WTC11 (cell line): ENCODE results near the gene CPSF4. TPM values are rescaled to one million over a fixed set of nuclear protein-coding genes. Genes with fewer than 3 reads are reported as not detected.
A peak's percentile ranks its signal among the peaks of the same experiment; 100 is the strongest.

Experiments used
- ATAC-seq: fragments of 200-7000 bp; cut with Tn5 transposase; 2 replicates; pipeline ENCODE4 v1.10.0; 2021; ENCODE audit warnings: mild to moderate bottlenecking, moderate library complexity
- CTCF ChIA-PET: fragments of 300-600 bp; sonication (Branson Sonifier 250); formaldehyde crosslinking; loops from one replicate; lab custom pipeline; 2021; ENCODE audit warnings: antibody characterized with exemption; lab: Charles Lee
- POLR2A ChIA-PET: fragments of 350-600 bp; sonication (Branson Sonifier 250); formaldehyde crosslinking; loops from one replicate; lab custom pipeline; 2021; ENCODE audit warnings: antibody characterized with exemption; lab: Charles Lee
- DNase-seq: peaks from one replicate; pipeline ENCODE4 v3.0.0; 2021; ENCODE audit warnings: low spot score
- H3K27ac Mint-ChIP-seq: 2 replicates; pipeline ENCODE4 v1.8.0; 2021; ENCODE audit warnings: mixed read lengths
- H3K27me3 Mint-ChIP-seq: 2 replicates; pipeline ENCODE4 v1.8.0; 2021; ENCODE audit warnings: low read depth, mild to moderate bottlenecking, moderate library complexity, mixed read lengths
- H3K36me3 Mint-ChIP-seq: 2 replicates; pipeline ENCODE4 v1.8.0; 2021; ENCODE audit warnings: mixed read lengths
- H3K4me1 Mint-ChIP-seq: 2 replicates; pipeline ENCODE4 v1.8.0; 2022; ENCODE audit warnings: mixed read lengths
- H3K4me3 Mint-ChIP-seq: 2 replicates; pipeline ENCODE4 v1.8.0; 2021; ENCODE audit warnings: mild to moderate bottlenecking, moderate library complexity, mixed read lengths
- H3K9me3 Mint-ChIP-seq: 2 replicates; pipeline ENCODE4 v1.8.0; 2021; ENCODE audit warnings: mixed read lengths
- ESRRA ChIP-seq: sonication (generic); formaldehyde crosslinking; IDR thresholded peaks from 2 replicates; pipeline ENCODE4 v1.8.1; 2022; ENCODE audit warnings: mild to moderate bottlenecking, missing genetic modification reagents, borderline replicate concordance
- FOXK1 ChIP-seq: sonication (generic); formaldehyde crosslinking; IDR thresholded peaks from 2 replicates; pipeline ENCODE4 v1.8.0; 2022; ENCODE audit warnings: mild to moderate bottlenecking, moderate library complexity, missing genetic modification reagents
- JAZF1 ChIP-seq: fragments of 250-450 bp; sonication (Bioruptor Pico); IDR thresholded peaks from 2 replicates; pipeline ENCODE4 v1.9.0; 2021; ENCODE audit warnings: moderate library complexity, mild to moderate bottlenecking, inconsistent platforms
- MYBL2 ChIP-seq: sonication (generic); formaldehyde crosslinking; IDR thresholded peaks from 2 replicates; pipeline ENCODE4 v1.8.1; 2023; ENCODE audit warnings: mild to moderate bottlenecking, moderate library complexity, missing genetic modification reagents
- NFE2L1 ChIP-seq: sonication (generic); formaldehyde crosslinking; IDR thresholded peaks from 2 replicates; pipeline ENCODE4 v1.8.1; 2023; ENCODE audit warnings: missing genetic modification reagents
- NR1H2 ChIP-seq: sonication (generic); formaldehyde crosslinking; IDR thresholded peaks from 2 replicates; pipeline ENCODE4 v1.9.0; 2021; ENCODE audit warnings: mild to moderate bottlenecking, moderate library complexity, missing genetic modification reagents
- PRRX2 ChIP-seq: fragments of 250-450 bp; sonication (Bioruptor Pico); IDR thresholded peaks from 2 replicates; pipeline ENCODE4 v1.8.0; 2021; ENCODE audit warnings: mild to moderate bottlenecking
- RORB ChIP-seq: fragments of 250-450 bp; sonication (Bioruptor Pico); IDR thresholded peaks from 2 replicates; pipeline ENCODE4 v1.9.0; 2021; ENCODE audit warnings: mild to moderate bottlenecking
- SOX15 ChIP-seq: fragments of 250-450 bp; sonication (Bioruptor Pico); IDR thresholded peaks from 2 replicates; pipeline ENCODE4 v1.9.0; 2021; ENCODE audit warnings: mild to moderate bottlenecking
- TEAD1 ChIP-seq: sonication (generic); formaldehyde crosslinking; IDR thresholded peaks from 2 replicates; pipeline ENCODE4 v1.8.0; 2022; ENCODE audit warnings: mild to moderate bottlenecking, missing genetic modification reagents
- TP53 ChIP-seq: sonication (generic); formaldehyde crosslinking; IDR thresholded peaks from 2 replicates; pipeline ENCODE4 v1.8.1; 2023; ENCODE audit warnings: mild to moderate bottlenecking, missing genetic modification reagents
- total RNA-seq: library from RNA; stranded (reverse); gene quantifications from 3 replicates; pipeline ENCODE4 v1.2.3, GENCODE V29; 2021
- TF ChIP-seq, protein P1 (sequence below): fragments of 250-450 bp; sonication (Bioruptor Pico); conservative IDR thresholded peaks from 2 replicates; pipeline ENCODE4 v1.9.0; 2021; ENCODE audit warnings: mild to moderate bottlenecking
- TF ChIP-seq, protein P2 (sequence below): fragments of 250-450 bp; sonication (Bioruptor Pico); IDR thresholded peaks from 2 replicates; pipeline ENCODE4 v2.1.2; 2022; ENCODE audit warnings: mild to moderate bottlenecking, moderate library complexity
- TF ChIP-seq, protein P3 (sequence below): sonication (generic); formaldehyde crosslinking; IDR thresholded peaks from 2 replicates; pipeline ENCODE4 v1.8.1; 2022; ENCODE audit warnings: mild to moderate bottlenecking, moderate library complexity, missing genetic modification reagents
- TF ChIP-seq, protein P4 (sequence below): sonication (generic); formaldehyde crosslinking; IDR thresholded peaks from 2 replicates; pipeline ENCODE4 v1.8.0; 2022; ENCODE audit warnings: mild to moderate bottlenecking, missing genetic modification reagents
- TF ChIP-seq, protein P5 (sequence below): fragments of 200-600 bp; IDR thresholded peaks from 2 replicates; pipeline ENCODE4 v1.8.0; 2022; ENCODE audit warnings: antibody characterized with exemption
- TF ChIP-seq, protein P6 (sequence below): sonication (generic); formaldehyde crosslinking; conservative IDR thresholded peaks from 2 replicates; pipeline ENCODE4 v1.8.1; 2023; ENCODE audit warnings: mild to moderate bottlenecking, low read depth, missing genetic modification reagents, moderate library complexity
- TF ChIP-seq, protein P7 (sequence below): sonication (generic); formaldehyde crosslinking; IDR thresholded peaks from 2 replicates; pipeline ENCODE4 v1.8.1; 2023; ENCODE audit warnings: mild to moderate bottlenecking, missing genetic modification reagents
- TF ChIP-seq, protein P8 (sequence below): fragments of 250-450 bp; sonication (Bioruptor Pico); IDR thresholded peaks from 2 replicates; pipeline ENCODE4 v1.9.0; 2021; ENCODE audit warnings: mild to moderate bottlenecking

CPSF4 gene
- total RNA-seq, 1 experiment from 2014 or later = 109 TPM

DNA sequence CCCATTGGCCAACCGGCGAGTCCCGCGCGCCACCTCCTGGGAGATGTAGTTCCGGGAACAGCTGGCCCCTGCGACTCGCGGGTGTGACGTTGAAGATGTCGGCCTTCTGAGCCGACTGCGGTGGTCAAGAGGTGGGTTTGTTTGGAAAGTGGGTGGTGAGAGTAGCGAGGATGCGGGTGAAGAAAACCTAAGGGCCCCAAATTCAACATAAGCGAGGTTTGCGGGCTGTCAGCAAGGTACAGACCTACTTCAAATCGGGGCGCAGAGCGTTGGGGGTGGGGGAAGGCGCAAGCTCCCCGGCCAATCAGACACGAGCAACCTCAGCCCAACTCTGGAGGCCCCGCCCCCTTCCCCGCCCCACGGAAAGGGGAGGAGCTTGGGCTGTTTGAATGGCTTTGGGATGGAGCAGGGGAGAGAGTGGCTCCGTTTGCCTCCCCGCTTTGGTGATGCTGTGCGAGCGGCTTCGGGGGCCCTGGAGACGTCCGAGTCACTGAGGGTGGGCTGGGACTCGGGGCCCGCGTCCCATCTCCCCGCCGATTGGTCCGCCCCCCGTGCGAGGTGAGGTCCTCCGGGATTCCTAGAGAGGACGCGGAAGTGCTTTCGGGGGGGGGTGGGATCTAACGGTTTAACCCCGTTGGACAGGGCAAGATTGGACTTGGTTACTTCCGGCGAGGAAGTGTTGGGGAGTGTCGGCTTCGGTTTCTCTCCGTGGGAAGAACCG is 66.0 kb downstream of the CPSF4 start, which contains the start of gene ZKSCAN5:
TSS of gene ZKSCAN5 (plus strand) at position 60 of the 721 bp plus-strand sequence. CDS start 1,383 bp downstream, outside the sequence.
- Mint-ChIP-seq H3K36me3 (peaks cover 6% of the 10 kb centered on the region), H3K9me3 (peaks cover 10% of the 10 kb centered on the region), H3K27me3 (no peaks in the 10 kb centered on the region), H3K4me3 (peak within 1 kb of the TSS; percentile 91), H3K27ac (peak within 1 kb of the TSS; percentile 97), H3K4me1 (peaks cover 19% of the 10 kb centered on the region)
- ATAC-seq = peak; percentile 76
- ChIA-PET POLR2A (interaction anchor here (0.6 to 1.3 kb wide), 5 partner anchors 11 to 111 kb away, joined by 3 to 5 read pairs (median 4); partner anchors contain the start of genes BUD31, FAM200A, PDAP1 and ZSCAN25), CTCF (interaction anchor here (1.0 to 1.7 kb wide), 8 partner anchors 19 to 486 kb away, joined by 3 to 11 read pairs (median 4); partner anchors contain the start of genes FAM200A and ZSCAN25)
- DNase-seq = peak; percentile 97
- TF ChIP-seq, protein P1, sequence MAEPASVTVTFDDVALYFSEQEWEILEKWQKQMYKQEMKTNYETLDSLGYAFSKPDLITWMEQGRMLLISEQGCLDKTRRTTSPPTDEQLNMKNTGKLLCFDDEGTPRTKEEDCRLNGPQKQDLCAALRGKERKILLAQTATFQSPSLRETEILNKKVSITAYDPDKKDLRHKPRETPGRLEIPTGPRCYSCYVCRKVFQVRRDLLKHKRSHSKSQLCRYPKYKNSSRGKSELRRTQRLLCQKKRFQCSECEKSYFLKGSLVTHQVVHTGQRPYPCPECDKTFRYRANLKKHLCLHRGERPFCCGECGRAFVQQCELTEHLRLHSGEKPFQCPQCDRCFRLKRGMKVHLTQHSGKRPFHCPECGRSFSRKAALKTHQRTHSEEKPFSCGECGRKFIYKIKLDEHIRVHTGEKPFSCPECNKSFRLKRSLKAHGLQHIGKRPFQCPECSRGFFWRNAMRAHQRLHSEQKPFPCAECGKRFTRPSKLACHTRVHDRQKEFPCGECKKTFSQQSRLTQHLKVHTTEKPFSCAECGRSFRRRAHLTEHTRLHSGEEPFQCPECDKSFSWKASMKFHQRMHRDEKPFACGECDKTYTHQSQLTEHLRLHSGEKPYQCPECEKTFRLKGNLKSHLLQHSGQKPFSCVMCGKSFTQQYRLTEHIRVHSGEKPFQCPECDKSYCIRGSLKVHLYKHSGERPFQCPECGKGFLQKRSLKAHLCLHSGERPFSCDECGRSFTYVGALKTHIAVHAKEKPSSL (CRISPR knock-in tag) = no peak
- TF ChIP-seq, protein P2, sequence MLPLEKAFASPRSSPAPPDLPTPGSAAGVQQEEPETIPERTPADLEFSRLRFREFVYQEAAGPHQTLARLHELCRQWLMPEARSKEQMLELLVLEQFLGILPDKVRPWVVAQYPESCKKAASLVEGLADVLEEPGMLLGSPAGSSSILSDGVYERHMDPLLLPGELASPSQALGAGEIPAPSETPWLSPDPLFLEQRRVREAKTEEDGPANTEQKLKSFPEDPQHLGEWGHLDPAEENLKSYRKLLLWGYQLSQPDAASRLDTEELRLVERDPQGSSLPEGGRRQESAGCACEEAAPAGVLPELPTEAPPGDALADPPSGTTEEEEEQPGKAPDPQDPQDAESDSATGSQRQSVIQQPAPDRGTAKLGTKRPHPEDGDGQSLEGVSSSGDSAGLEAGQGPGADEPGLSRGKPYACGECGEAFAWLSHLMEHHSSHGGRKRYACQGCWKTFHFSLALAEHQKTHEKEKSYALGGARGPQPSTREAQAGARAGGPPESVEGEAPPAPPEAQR (CRISPR knock-in tag) = no peak
- TF ChIP-seq, protein P3, sequence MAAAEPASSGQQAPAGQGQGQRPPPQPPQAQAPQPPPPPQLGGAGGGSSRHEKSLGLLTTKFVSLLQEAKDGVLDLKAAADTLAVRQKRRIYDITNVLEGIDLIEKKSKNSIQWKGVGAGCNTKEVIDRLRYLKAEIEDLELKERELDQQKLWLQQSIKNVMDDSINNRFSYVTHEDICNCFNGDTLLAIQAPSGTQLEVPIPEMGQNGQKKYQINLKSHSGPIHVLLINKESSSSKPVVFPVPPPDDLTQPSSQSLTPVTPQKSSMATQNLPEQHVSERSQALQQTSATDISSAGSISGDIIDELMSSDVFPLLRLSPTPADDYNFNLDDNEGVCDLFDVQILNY = no peak
- TF ChIP-seq SOX15 (CRISPR knock-in tag) (no peak), MYBL2 (peak; percentile 90), NFE2L1 (CRISPR knock-in tag) (no peak), FOXK1 (0 out of 2 replicates have a peak, but pooled peaks have one; percentile 74), NR1H2 (CRISPR knock-in tag) (no peak), PRRX2 (CRISPR knock-in tag) (no peak), TP53 (CRISPR knock-in tag) (no peak), RORB (CRISPR knock-in tag) (no peak), TEAD1 (CRISPR knock-in tag) (peak; percentile 35; the same call in 1 of the 2 replicates), JAZF1 (CRISPR knock-in tag) (no peak), ESRRA (CRISPR knock-in tag) (no peak)
- TF ChIP-seq, protein P4, sequence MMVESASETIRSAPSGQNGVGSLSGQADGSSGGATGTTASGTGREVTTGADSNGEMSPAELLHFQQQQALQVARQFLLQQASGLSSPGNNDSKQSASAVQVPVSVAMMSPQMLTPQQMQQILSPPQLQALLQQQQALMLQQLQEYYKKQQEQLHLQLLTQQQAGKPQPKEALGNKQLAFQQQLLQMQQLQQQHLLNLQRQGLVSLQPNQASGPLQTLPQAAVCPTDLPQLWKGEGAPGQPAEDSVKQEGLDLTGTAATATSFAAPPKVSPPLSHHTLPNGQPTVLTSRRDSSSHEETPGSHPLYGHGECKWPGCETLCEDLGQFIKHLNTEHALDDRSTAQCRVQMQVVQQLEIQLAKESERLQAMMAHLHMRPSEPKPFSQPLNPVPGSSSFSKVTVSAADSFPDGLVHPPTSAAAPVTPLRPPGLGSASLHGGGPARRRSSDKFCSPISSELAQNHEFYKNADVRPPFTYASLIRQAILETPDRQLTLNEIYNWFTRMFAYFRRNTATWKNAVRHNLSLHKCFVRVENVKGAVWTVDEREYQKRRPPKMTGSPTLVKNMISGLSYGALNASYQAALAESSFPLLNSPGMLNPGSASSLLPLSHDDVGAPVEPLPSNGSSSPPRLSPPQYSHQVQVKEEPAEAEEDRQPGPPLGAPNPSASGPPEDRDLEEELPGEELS = no peak
- TF ChIP-seq, protein P5, sequence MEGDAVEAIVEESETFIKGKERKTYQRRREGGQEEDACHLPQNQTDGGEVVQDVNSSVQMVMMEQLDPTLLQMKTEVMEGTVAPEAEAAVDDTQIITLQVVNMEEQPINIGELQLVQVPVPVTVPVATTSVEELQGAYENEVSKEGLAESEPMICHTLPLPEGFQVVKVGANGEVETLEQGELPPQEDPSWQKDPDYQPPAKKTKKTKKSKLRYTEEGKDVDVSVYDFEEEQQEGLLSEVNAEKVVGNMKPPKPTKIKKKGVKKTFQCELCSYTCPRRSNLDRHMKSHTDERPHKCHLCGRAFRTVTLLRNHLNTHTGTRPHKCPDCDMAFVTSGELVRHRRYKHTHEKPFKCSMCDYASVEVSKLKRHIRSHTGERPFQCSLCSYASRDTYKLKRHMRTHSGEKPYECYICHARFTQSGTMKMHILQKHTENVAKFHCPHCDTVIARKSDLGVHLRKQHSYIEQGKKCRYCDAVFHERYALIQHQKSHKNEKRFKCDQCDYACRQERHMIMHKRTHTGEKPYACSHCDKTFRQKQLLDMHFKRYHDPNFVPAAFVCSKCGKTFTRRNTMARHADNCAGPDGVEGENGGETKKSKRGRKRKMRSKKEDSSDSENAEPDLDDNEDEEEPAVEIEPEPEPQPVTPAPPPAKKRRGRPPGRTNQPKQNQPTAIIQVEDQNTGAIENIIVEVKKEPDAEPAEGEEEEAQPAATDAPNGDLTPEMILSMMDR = no peak
- TF ChIP-seq, protein P6, sequence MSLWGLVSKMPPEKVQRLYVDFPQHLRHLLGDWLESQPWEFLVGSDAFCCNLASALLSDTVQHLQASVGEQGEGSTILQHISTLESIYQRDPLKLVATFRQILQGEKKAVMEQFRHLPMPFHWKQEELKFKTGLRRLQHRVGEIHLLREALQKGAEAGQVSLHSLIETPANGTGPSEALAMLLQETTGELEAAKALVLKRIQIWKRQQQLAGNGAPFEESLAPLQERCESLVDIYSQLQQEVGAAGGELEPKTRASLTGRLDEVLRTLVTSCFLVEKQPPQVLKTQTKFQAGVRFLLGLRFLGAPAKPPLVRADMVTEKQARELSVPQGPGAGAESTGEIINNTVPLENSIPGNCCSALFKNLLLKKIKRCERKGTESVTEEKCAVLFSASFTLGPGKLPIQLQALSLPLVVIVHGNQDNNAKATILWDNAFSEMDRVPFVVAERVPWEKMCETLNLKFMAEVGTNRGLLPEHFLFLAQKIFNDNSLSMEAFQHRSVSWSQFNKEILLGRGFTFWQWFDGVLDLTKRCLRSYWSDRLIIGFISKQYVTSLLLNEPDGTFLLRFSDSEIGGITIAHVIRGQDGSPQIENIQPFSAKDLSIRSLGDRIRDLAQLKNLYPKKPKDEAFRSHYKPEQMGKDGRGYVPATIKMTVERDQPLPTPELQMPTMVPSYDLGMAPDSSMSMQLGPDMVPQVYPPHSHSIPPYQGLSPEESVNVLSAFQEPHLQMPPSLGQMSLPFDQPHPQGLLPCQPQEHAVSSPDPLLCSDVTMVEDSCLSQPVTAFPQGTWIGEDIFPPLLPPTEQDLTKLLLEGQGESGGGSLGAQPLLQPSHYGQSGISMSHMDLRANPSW (CRISPR knock-in tag) = no peak
- TF ChIP-seq, protein P7, sequence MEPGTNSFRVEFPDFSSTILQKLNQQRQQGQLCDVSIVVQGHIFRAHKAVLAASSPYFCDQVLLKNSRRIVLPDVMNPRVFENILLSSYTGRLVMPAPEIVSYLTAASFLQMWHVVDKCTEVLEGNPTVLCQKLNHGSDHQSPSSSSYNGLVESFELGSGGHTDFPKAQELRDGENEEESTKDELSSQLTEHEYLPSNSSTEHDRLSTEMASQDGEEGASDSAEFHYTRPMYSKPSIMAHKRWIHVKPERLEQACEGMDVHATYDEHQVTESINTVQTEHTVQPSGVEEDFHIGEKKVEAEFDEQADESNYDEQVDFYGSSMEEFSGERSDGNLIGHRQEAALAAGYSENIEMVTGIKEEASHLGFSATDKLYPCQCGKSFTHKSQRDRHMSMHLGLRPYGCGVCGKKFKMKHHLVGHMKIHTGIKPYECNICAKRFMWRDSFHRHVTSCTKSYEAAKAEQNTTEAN (CRISPR knock-in tag) = no peak
- TF ChIP-seq, protein P8, sequence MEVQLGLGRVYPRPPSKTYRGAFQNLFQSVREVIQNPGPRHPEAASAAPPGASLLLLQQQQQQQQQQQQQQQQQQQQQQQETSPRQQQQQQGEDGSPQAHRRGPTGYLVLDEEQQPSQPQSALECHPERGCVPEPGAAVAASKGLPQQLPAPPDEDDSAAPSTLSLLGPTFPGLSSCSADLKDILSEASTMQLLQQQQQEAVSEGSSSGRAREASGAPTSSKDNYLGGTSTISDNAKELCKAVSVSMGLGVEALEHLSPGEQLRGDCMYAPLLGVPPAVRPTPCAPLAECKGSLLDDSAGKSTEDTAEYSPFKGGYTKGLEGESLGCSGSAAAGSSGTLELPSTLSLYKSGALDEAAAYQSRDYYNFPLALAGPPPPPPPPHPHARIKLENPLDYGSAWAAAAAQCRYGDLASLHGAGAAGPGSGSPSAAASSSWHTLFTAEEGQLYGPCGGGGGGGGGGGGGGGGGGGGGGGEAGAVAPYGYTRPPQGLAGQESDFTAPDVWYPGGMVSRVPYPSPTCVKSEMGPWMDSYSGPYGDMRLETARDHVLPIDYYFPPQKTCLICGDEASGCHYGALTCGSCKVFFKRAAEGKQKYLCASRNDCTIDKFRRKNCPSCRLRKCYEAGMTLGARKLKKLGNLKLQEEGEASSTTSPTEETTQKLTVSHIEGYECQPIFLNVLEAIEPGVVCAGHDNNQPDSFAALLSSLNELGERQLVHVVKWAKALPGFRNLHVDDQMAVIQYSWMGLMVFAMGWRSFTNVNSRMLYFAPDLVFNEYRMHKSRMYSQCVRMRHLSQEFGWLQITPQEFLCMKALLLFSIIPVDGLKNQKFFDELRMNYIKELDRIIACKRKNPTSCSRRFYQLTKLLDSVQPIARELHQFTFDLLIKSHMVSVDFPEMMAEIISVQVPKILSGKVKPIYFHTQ = no peak
